DMS 273 (cell line): Measurements from ENCODE around the gene TMPRSS9.

Experiments
- DNase-seq: peaks from one replicate; lab custom pipeline; 2025; ENCODE audit not compliant: unreplicated experiment; lab: John Stamatoyannopoulos, UW

The TMPRSS9 gene

GRCh38 chr19:2359992-2360685 is at the start of gene TMPRSS9:
Gene TMPRSS9 (plus strand): TSS chr19:2360265. CDS start chr19:2389786, 29,521 bp downstream.
- no peak for DNase-seq

DNA sequence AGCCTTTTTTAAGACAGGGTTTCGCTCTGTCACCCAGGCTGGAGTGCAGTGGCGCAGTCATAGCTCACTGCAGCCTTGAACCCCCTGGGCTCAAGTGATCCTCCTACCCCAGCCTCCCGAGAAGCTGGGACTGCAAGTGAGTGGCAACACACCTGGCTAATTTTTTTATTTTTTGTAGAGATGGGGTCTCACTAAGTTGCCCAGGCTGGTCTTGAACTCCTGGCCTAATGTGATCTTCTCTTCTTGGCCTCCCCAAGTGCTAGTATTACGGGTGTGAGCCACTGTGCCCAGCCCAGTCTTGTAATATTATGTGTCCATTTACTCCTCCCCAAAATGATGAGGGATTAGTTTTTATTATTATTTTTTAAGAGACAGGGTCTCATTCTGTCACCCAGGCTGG is 49.0 kb upstream of the TMPRSS9 start:
- no peak for DNase-seq

DNA sequence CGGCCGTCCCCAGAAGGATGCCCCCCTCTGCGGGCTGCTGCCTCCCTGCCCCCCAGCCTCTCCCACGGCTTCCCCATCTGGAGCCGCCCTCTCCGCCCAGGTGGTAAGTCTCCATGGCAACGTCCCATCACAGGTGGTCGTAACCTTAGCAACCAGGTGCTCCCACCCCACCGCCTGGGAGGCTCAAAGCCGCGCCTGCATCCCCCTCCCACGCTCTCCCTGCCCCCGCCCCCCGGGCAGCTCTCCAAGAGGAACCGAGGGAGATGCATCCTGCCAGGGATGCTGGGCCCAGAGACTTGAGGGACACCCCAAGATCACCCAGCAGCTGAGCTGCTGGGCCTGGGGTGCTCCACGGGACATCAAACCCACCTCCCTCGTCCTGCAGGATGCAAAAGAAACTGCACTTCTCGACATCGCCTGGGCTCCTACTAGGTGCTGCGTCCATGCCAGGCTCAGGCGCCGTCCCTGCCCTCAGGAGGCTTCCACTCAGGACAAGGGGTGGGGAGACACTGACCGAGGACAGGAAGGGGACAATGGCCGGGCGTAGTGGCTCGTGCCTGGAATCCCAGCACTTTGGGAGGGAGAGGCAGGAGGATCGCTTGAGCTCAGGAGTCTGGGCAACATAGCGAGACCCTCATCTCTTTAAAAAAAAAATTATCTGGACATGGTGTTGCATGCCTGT is 47.1 kb upstream of the TMPRSS9 start:
- peak; percentile 62 for DNase-seq

DNA sequence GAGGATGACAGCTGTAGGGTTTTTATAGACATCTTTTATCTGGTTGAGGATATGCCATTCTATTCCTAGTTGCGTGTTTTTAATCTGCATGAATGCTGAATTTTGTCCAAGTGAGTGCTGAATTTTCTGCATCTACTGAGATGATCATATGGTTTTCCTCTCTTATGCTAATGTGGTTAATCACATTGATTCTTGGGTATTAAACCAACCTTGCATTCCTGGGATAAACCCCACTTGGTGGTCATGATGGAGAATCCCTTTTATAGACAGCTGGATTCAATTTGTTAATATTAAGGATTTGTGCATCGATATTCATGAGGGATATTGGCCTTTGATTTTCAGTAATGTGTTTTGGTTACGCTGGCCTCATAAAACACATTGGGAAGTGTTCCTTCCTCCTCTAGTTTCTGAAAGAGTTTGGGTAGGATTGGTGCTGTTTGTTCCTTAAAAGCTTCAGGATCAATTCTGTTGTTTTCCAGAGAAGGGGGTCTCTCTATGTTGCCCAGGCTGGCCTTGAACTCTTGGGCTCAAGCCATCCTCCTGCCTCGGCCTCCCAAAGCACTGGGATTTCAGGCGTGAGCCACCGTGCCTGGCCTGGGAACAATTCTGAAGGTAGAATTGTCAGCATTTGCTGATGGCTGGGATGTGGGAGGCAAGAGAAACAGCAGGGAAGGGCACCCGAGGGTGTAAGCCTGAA is 44.8 kb upstream of the TMPRSS9 start:
- DNase-seq: no peak

GRCh38 chr19:2315818-2316353 is 44.2 kb upstream of the TMPRSS9 start:
- peak; percentile 69 for DNase-seq

DNA sequence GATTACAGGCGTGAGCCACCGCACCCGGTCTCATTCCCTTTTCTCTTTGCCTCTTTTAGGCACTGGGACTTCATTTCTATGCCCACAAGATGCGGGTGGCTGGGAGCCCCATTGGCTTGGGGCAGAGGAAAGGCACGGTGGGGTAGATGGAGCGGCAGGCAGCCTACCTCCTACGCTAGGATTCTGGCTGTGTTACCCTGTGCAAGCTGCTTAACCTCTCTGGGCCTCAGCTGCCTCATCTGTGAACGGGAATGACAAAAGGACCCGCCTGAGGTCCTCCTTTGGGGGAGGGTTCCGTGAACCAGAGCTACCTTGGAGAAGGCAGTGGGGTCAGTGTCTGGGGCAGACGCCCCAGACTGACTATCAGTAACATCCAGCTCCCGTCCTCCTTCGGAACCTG is 42.8 kb upstream of the TMPRSS9 start:
- no peak for DNase-seq

GRCh38 chr19:2317756-2318155 is 42.3 kb upstream of the TMPRSS9 start:
- DNase-seq: no peak

GRCh38 chr19:2318923-2319322 is 41.1 kb upstream of the TMPRSS9 start:
- no peak for DNase-seq

DNA sequence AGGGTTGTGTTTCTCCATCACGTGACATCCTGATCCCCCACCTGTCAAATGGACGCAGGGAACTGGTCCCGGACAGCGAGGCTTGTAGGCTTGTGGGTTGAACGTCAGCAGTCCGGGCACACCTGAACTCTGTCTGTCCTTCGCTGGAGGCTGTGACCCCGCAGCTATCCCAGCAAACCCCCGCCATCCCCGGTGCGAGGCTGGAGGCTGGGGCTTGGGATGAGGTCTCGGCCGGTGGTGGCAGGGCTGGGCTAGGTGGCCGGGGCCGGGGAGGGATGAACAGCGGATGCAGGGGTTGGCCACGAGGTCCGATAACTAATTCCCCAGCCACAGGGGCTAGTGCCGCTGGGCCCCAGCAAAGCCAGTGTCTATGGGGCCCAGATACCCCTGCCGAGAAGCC is 40.5 kb upstream of the TMPRSS9 start:
- DNase-seq: no peak

- DNase-seq: no peak
These were observed 40.0 kb upstream of the TMPRSS9 start for GRCh38 chr19:2320049-2320448.

DNA sequence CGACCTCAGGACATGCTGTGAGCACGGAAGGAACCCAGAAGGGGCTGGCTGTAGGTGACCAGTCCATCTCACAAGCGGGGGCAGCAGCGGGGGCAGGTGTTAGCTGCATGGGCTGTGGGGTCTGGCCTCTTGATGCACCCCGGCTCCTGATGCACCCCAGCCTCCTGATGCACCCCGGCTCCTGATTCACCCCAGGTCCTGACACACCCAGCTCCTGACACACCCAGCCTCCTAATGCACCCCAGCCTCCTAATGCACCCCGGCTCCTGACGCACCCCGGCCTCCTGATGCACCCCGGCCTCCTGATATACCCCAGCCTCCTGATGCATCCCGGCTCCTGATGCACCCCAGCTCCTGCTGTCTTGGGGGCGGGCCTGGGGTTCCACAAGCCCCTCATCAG is 39.1 kb upstream of the TMPRSS9 start:
- DNase-seq: no peak

GRCh38 chr19:2321565-2322283 is 38.3 kb upstream of the TMPRSS9 start:
- no peak for DNase-seq

GRCh38 chr19:2323707-2324106 is 36.4 kb upstream of the TMPRSS9 start:
- no peak for DNase-seq

DNA sequence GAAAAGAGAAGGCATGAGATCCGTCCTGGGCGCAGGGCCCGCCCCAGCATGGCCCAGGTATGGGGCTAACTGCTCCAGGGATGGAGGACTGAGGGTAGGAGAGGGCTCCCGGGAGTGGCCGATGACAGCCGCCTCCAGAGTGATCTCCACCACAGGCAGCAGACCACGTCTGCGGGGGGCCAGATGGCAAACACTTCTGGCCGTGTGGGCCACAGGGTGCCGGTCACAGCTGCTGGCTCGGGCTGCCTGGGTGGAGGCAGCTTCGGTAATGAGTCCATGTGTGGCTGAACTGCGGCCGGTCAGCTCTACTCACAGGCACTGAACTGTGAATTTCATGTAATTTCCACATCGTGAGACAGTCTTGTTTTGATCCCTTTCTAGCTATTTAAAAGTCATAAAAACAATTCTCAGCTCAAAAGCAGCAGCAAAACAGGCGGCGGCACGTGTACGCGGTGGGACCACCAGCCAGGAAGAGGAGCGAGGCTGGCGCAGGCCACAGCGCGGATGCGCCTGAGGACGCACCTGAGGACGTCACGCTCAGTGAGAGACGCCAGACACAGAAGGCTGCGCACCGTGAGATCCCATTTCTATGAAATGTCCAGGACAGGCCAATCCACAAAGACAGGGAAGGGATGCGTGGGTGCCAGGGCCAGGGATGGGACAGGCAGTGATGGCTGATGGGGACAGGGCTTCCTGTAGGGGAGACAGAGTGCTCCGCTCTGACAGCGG is 35.7 kb upstream of the TMPRSS9 start:
- DNase-seq: peak; percentile 62

GRCh38 chr19:2325281-2326046 is 34.6 kb upstream of the TMPRSS9 start:
- DNase-seq: no peak

DNA sequence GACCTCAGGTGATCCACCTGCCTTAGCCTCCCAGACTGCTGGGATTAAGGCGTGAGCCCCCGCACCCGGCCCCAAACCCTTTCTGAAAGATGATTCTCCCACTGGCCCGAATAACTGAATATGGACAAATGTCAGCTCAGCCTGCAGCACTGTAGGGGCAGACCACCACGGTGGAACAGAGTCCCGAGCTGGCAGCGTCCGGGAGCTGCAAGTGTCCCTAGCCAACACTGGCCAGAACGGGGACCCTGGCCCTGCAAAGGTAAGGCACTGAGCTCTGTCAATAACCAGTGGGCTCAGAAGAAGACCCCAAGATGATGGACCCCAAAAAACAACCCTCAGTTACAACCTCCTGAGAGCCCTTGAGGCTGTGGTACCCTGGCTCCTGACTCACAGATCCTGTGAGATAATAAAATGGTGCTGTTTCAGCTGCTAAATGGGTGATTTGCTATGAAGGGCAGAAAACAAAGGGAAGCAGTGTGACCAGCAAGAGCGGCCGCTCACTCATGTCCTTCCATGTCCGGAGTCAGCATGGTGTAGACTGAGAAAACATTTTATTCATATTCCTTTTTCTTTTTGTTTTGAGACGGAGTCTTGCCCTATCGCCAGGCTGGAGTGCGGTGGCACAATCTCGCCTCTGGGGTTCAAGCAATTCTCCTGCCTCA is 33.2 kb upstream of the TMPRSS9 start:
- DNase-seq: no peak

DNA sequence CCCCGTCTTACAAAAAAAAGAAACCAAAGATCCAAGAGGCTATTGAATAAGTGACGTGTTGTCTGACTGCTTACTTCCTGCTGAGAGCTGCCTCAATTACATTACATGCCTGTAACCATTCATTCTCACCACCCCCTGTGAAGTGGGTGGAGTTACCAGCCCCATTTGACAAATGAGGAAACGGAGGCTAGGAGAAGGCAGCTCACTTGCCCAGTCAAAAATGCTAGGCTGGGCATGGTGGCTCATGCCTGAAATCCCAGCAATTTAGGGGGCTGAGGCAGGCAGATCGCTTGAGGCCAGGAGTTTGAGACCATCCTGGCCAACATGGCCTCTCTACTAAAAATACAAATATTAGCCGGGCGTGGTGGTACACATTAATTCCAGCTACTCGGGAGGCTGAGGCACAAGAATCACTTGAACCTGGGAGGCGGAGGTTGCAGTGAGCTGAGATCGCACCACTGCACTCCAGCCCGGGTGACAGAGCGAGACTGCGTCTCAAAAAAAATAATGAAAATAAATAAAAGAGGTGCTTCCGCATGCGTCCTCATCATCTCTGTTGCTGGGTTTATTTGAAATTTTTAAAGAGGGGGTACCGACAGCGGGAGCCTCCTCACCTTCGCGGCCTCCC is 32.2 kb upstream of the TMPRSS9 start:
- DNase-seq: peak; percentile 76

GRCh38 chr19:2328401-2329148 is 31.5 kb upstream of the TMPRSS9 start, which contains the start of the genes LSM7 and SPPL2B:
Gene LSM7 (minus strand): TSS chr19:2328586. CDS start chr19:2328566, 20 bp downstream.
Gene SPPL2B (plus strand): TSS chr19:2328684. CDS start chr19:2328710, 26 bp downstream.
- DNase-seq: peak; percentile 97
